SK-N-SH (cell line): Measurements from ENCODE around the gene FKBP2.

ENCODE experiments used
- CHD2 ChIP-seq: fragments of 150-350 bp; IDR thresholded peaks from 2 replicates; pipeline ENCODE4 v1.6.1; 2018; ENCODE audit warnings: low read length; ENCODE audit not compliant: partially characterized antibody
- EP300 ChIP-seq, 2 experiments: IDR thresholded peaks; 2 replicates each; pipeline versions ENCODE4 v1.4.0 to v1.6.1; 2012; ENCODE audit warnings: borderline replicate concordance in 1 of 2, low read depth in 1 of 2, low read length in 1 of 2
- FOXM1 ChIP-seq: IDR thresholded peaks from 2 replicates; pipeline ENCODE4 v1.4.0; 2012; ENCODE audit warnings: low read depth, mild to moderate bottlenecking
- POLR2AphosphoS5 ChIP-seq: IDR thresholded peaks from 2 replicates; pipeline ENCODE4 v1.6.1; 2012; ENCODE audit warnings: low read depth, low read length
- RAD21 ChIP-seq: IDR thresholded peaks from 2 replicates; pipeline ENCODE4 v1.6.1; 2012; ENCODE audit warnings: mild to moderate bottlenecking, low read length
- RFX5 ChIP-seq: IDR thresholded peaks from 2 replicates; pipeline ENCODE4 v1.6.1; 2012; ENCODE audit warnings: mild to moderate bottlenecking, improper control_type of control experiment, low read length
- RXRA ChIP-seq: IDR thresholded peaks from 2 replicates; pipeline ENCODE4 v1.4.0; 2012; ENCODE audit warnings: low read depth, mild to moderate bottlenecking, borderline replicate concordance
- SIN3A ChIP-seq: IDR thresholded peaks from 2 replicates; pipeline ENCODE4 v1.6.1; 2012; ENCODE audit warnings: low read depth, mild to moderate bottlenecking, low read length, moderate library complexity, borderline replicate concordance
- TEAD4 ChIP-seq: IDR thresholded peaks from 2 replicates; pipeline ENCODE4 v1.4.0; 2012; ENCODE audit warnings: mild to moderate bottlenecking, borderline replicate concordance; ENCODE audit not compliant: insufficient read depth
- YY1 ChIP-seq: IDR thresholded peaks from 2 replicates; pipeline ENCODE4 v1.4.0; 2012; ENCODE audit warnings: low read depth, mild to moderate bottlenecking
- TF ChIP-seq, protein P1 (sequence below): fragments of 200-600 bp; sonication (generic); IDR thresholded peaks from 2 replicates; pipeline ENCODE4 v1.6.1; 2017; ENCODE audit warnings: antibody characterized with exemption, mild to moderate bottlenecking, moderate library complexity
- TF ChIP-seq, protein P2 (sequence below): IDR thresholded peaks from 2 replicates; pipeline ENCODE4 v1.6.1; 2012; ENCODE audit warnings: mild to moderate bottlenecking, low read depth, low read length, moderate library complexity
- TF ChIP-seq, protein P3 (sequence below): IDR thresholded peaks from 2 replicates; pipeline ENCODE4 v1.4.0; 2012; ENCODE audit warnings: low read depth, borderline replicate concordance
- TF ChIP-seq, protein P4 (sequence below): fragments of 150-350 bp; IDR thresholded peaks from 2 replicates; pipeline ENCODE4 v1.6.1; 2017; ENCODE audit warnings: antibody characterized with exemption, low read length, low read depth, borderline replicate concordance

DNA sequence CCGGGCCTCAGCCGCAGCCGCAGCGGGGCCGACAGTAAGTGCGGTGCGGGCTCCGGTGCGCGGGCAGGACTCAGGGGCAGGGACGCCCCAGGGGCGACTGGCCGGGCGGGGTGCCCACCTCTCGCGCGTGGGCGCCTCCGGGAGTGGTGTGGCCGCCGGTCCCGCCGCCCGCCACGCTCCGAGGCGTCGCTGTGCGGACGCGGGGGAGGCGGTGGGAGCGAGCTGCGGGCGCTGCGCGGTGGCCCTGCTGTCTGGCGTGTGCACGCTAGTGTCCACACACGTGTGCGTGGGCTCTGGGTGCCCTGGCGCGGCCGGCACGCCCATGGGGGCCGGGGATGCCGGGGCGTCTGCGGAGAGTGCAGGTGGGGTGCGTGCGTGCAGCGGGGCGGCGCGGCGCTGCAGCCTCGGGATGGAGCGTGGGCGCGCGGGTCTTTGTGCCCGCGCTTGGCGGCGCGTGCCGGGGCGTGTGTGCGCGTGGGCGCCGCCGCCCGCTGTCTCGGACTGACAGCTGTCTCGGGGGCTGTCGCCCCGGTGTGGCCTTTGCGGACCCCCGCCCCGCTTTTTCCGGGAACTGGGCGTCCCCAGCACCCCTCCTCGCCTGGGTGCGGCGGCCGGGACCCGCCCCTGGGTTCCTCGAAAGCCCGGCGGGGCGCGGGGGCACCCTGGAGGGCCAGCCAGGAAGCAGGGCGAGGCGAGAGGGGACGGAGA lies 51.0 kb downstream of the FKBP2 start:
- TF ChIP-seq POLR2AphosphoS5 (no peak), RXRA (no peak), FOXM1 (no peak), YY1 (no peak), TEAD4 (no peak), CHD2 (no peak), EP300 (IDR thresholded peaks at IDR 0.05; ENCODE audit: borderline replicate concordance in 1 of 2, low read depth in 1 of 2, low read length in 1 of 2) (no peak), RFX5 (no peak), SIN3A (no peak), RAD21 (no peak)
- TF ChIP-seq, protein P1, sequence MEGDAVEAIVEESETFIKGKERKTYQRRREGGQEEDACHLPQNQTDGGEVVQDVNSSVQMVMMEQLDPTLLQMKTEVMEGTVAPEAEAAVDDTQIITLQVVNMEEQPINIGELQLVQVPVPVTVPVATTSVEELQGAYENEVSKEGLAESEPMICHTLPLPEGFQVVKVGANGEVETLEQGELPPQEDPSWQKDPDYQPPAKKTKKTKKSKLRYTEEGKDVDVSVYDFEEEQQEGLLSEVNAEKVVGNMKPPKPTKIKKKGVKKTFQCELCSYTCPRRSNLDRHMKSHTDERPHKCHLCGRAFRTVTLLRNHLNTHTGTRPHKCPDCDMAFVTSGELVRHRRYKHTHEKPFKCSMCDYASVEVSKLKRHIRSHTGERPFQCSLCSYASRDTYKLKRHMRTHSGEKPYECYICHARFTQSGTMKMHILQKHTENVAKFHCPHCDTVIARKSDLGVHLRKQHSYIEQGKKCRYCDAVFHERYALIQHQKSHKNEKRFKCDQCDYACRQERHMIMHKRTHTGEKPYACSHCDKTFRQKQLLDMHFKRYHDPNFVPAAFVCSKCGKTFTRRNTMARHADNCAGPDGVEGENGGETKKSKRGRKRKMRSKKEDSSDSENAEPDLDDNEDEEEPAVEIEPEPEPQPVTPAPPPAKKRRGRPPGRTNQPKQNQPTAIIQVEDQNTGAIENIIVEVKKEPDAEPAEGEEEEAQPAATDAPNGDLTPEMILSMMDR, result no peak
- TF ChIP-seq, protein P2, sequence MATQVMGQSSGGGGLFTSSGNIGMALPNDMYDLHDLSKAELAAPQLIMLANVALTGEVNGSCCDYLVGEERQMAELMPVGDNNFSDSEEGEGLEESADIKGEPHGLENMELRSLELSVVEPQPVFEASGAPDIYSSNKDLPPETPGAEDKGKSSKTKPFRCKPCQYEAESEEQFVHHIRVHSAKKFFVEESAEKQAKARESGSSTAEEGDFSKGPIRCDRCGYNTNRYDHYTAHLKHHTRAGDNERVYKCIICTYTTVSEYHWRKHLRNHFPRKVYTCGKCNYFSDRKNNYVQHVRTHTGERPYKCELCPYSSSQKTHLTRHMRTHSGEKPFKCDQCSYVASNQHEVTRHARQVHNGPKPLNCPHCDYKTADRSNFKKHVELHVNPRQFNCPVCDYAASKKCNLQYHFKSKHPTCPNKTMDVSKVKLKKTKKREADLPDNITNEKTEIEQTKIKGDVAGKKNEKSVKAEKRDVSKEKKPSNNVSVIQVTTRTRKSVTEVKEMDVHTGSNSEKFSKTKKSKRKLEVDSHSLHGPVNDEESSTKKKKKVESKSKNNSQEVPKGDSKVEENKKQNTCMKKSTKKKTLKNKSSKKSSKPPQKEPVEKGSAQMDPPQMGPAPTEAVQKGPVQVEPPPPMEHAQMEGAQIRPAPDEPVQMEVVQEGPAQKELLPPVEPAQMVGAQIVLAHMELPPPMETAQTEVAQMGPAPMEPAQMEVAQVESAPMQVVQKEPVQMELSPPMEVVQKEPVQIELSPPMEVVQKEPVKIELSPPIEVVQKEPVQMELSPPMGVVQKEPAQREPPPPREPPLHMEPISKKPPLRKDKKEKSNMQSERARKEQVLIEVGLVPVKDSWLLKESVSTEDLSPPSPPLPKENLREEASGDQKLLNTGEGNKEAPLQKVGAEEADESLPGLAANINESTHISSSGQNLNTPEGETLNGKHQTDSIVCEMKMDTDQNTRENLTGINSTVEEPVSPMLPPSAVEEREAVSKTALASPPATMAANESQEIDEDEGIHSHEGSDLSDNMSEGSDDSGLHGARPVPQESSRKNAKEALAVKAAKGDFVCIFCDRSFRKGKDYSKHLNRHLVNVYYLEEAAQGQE, result no peak
- TF ChIP-seq, protein P3, sequence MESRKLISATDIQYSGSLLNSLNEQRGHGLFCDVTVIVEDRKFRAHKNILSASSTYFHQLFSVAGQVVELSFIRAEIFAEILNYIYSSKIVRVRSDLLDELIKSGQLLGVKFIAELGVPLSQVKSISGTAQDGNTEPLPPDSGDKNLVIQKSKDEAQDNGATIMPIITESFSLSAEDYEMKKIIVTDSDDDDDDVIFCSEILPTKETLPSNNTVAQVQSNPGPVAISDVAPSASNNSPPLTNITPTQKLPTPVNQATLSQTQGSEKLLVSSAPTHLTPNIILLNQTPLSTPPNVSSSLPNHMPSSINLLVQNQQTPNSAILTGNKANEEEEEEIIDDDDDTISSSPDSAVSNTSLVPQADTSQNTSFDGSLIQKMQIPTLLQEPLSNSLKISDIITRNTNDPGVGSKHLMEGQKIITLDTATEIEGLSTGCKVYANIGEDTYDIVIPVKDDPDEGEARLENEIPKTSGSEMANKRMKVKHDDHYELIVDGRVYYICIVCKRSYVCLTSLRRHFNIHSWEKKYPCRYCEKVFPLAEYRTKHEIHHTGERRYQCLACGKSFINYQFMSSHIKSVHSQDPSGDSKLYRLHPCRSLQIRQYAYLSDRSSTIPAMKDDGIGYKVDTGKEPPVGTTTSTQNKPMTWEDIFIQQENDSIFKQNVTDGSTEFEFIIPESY, result no peak
- TF ChIP-seq, protein P4, sequence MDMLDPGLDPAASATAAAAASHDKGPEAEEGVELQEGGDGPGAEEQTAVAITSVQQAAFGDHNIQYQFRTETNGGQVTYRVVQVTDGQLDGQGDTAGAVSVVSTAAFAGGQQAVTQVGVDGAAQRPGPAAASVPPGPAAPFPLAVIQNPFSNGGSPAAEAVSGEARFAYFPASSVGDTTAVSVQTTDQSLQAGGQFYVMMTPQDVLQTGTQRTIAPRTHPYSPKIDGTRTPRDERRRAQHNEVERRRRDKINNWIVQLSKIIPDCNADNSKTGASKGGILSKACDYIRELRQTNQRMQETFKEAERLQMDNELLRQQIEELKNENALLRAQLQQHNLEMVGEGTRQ, result no peak
